Upper lobe of right lung (tissue), 1 donor: ENCODE measurements around the gene FAM228B. TPM values are rescaled to one million over a fixed set of nuclear protein-coding genes. Genes with fewer than 3 reads are reported as not detected.

Experiments
- ATAC-seq: fragments of 200-7000 bp; cut with Tn5 transposase; one replicate; pipeline ENCODE4 v1.9.1; 2020; ENCODE audit warnings: mild to moderate bottlenecking, moderate library complexity
- DNase-seq: peaks from one replicate; pipeline ENCODE4 v3.0.0-alpha.2; 2020
- H3K27ac ChIP-seq: fragments of 200-600 bp; one replicate; pipeline ENCODE4 v1.8.0; 2022
- H3K27me3 ChIP-seq: fragments of 200-600 bp; one replicate; pipeline ENCODE4 v1.8.0; 2022; ENCODE audit warnings: mild to moderate bottlenecking
- H3K36me3 ChIP-seq: fragments of 200-600 bp; one replicate; pipeline ENCODE4 v1.8.0; 2022
- H3K4me1 ChIP-seq: fragments of 200-600 bp; one replicate; pipeline ENCODE4 v1.8.0; 2022
- H3K4me3 ChIP-seq: fragments of 200-600 bp; one replicate; pipeline ENCODE4 v1.8.0; 2022; ENCODE audit warnings: mild to moderate bottlenecking
- H3K9me3 ChIP-seq: fragments of 200-600 bp; one replicate; pipeline ENCODE4 v1.8.0; 2022
- CTCF ChIP-seq: fragments of 200-600 bp; IDR thresholded peaks from one replicate; pipeline ENCODE4 v1.8.0; 2022; ENCODE audit warnings: antibody characterized with exemption
- intact Hi-C: fragments of 100-400 bp; cut with DNase I; formaldehyde crosslinking; loops from one replicate; pipeline ENCODE4 v1.11.0; 2022
- long read RNA-seq: library from polyadenylated mRNA; unstranded; transcript quantifications from one replicate; pipeline ENCODE4 v2.0.0, GENCODE V29; 2021
- total RNA-seq: library from RNA; stranded (reverse); fragmentation: NEBNext Ultra II Directional; extraction: Animal tissue kit (Norgen Biotek cat#: 25700); gene quantifications from one replicate; pipeline ENCODE4 v1.2.1, GENCODE V29; 2021
- donor health status: DM: no; HTN: yes; CAD: no; lungs with severe emphysema.

The FAM228B gene
- 28.4 TPM for total RNA-seq
- long read RNA-seq, partial matches to known transcripts = 2 of 30 reads
- long read RNA-seq, other reads (novel, unspliced or antisense) = 25 of 30 reads

- Histone ChIP-seq H3K4me3 (peak within 1 kb of the TSS; percentile 82), H3K36me3 (no peaks in the 10 kb centered on the region), H3K27ac (peak within 1 kb of the TSS; percentile 90), H3K9me3 (no peaks in the 10 kb centered on the region), H3K4me1 (peaks cover 5% of the 10 kb centered on the region), H3K27me3 (no peaks in the 10 kb centered on the region)
- intact Hi-C loops = no loop called here
- ATAC-seq = peak; percentile 99
- peak; percentile 96 for DNase-seq
- no peak for TF ChIP-seq CTCF
Observed at GRCh38 chr2:24123195-24123921, at the start of gene FAM228B, which contains the start of gene PFN4. Gene FAM228B, plus strand, starts transcription at chr2:24123469. Its CDS starts 893 bp downstream, at chr2:24124362. Gene PFN4, minus strand, starts transcription at chr2:24123334. Its CDS starts 799 bp downstream, at chr2:24122535.

DNA sequence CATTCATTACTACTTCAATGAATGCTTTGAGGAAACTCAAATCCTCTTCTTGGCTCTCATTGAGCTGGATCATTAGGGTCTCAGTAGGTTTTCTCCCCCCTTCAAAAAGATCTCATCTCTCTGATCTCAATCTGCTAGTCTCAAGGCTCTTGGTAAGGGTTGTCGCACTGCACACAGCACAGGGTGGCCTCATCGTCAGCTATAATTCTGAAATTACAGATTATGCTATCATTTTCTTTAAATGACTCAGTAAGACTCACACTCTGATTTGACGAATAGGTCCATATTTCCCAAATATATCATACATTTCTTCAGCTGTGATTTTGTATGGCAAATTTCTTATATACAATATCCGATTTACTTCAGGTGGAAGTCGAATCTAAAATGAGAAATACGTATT, 49.5 kb upstream of the FAM228B start:
- Histone ChIP-seq H3K27ac (no peak overlapping the region), H3K9me3 (no peaks in the 10 kb centered on the region), H3K4me3 (no peak overlapping the region), H3K4me1 (peaks cover 18% of the 10 kb centered on the region), H3K27me3 (no peaks in the 10 kb centered on the region), H3K36me3 (peaks cover 51% of the 10 kb centered on the region)
- no peak for ATAC-seq
- intact Hi-C loops = no loop called here
- no peak for TF ChIP-seq CTCF
- no peak for DNase-seq

- intact Hi-C loops = no loop called here
- Histone ChIP-seq H3K9me3 (no peaks in the 10 kb centered on the region), H3K36me3 (peaks cover 44% of the 10 kb centered on the region), H3K4me1 (peaks cover 18% of the 10 kb centered on the region), H3K27me3 (no peaks in the 10 kb centered on the region), H3K27ac (peak overlapping the region; percentile 91), H3K4me3 (peak overlapping the region; percentile 84)
- TF ChIP-seq CTCF = no peak
- DNase-seq (no peak), ATAC-seq (no peak)
Observed at GRCh38 chr2:24075259-24075658, 48.0 kb upstream of the FAM228B start.

GRCh38 chr2:24075915-24076848, 47.1 kb upstream of the FAM228B start, which contains the start of gene SF3B6:
Gene SF3B6, minus strand, starts transcription at chr2:24076326. Its CDS starts 97 bp downstream, at chr2:24076229.
- intact Hi-C loops = no loop called here
- peak within 1 kb of the TSS; percentile 84 for H3K4me3 ChIP-seq
- peaks cover 45% of the 10 kb centered on the region for H3K36me3 ChIP-seq
- no peaks in the 10 kb centered on the region for H3K9me3 ChIP-seq
- TF ChIP-seq CTCF = no peak
- no peaks in the 10 kb centered on the region for H3K27me3 ChIP-seq
- peak within 1 kb of the TSS; percentile 91 for H3K27ac ChIP-seq
- peak; percentile 100 for DNase-seq
- peak; percentile 92 for ATAC-seq
- peaks cover 18% of the 10 kb centered on the region for H3K4me1 ChIP-seq

DNA sequence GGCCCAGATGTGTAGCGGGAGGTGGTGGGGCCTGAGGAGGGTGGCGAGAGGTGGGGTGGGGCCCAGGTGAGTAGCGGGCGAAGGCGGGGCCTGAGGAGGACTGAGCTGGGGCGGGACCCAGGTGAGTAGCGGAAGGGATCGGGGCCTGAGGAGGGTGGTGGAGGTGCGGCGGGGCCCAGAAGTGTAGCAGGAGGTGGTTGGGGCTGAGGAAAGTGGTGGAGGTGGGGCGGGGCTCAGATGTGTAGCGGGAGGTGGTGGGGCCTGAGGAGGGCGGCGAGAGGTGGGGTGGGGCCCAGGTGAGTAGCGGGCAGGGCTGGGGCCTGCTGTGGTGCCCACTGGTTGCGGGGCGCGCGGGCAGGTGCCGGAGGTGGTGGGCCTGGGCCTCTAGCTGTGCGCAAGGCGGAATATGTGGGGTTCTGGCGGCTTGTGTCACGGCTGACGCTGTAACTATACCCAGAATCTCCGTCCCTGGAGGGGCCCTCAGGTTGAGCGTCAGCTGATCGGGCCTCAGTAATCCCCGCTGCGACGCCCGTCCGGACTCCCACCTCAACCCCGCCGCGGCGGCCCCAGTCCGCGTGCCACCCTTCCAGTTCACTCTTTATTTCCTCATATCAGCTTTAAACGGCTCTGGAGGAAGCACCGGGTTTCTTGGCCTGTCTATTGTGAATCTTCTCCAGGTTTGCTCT, 46.3 kb upstream of the FAM228B start:
- Histone ChIP-seq H3K4me3 (peak overlapping the region; percentile 84), H3K9me3 (no peaks in the 10 kb centered on the region), H3K4me1 (peaks cover 19% of the 10 kb centered on the region), H3K27ac (peak overlapping the region; percentile 91), H3K36me3 (peaks cover 40% of the 10 kb centered on the region), H3K27me3 (no peaks in the 10 kb centered on the region)
- ATAC-seq = no peak
- no peak for DNase-seq
- TF ChIP-seq CTCF = no peak
- intact Hi-C loops = no loop called here
